ENCODE data around the gene TOR2A.

- TF ChIP-seq EZH2 (IDR thresholded peaks at IDR 0.05): no peak
- TF ChIP-seq POLR2AphosphoS5 (IDR thresholded peaks at IDR 0.05; ENCODE audit: borderline replicate concordance, low read depth, low read length): no peak
Observed at GRCh38 chr9:127758843-127759242, 23.7 kb upstream of the TOR2A start.
